Transverse colon (tissue), 4 donors: ENCODE data around the gene ATP2B3. TPM values are rescaled to one million over a fixed set of nuclear protein-coding genes. Genes with fewer than 3 reads are reported as not detected.

Experiments
- DNase-seq: peaks from one replicate; pipeline ENCODE4 v3.0.0-alpha.2; 2019
- H3K27ac ChIP-seq, 4 donors: fragments of 200-600 bp; sonication (generic); 2 replicates each; pipeline ENCODE4 v1.5.1; 2016 to 2018; ENCODE audit warnings: inconsistent platforms in 4 of 4
- H3K27me3 ChIP-seq: fragments of 200-600 bp; sonication (generic); 2 replicates; pipeline ENCODE4 v1.5.1; 2017; ENCODE audit warnings: inconsistent platforms
- H3K36me3 ChIP-seq, 4 donors: fragments of 200-600 bp; sonication (generic); 2 replicates each; pipeline ENCODE4 v1.5.1; 2017 to 2019; ENCODE audit warnings: inconsistent platforms in 4 of 4
- H3K4me1 ChIP-seq, 4 donors: fragments of 200-600 bp; sonication (generic); 2 replicates each; pipeline ENCODE4 v1.5.1; 2017 to 2020; ENCODE audit warnings: inconsistent platforms in 4 of 4
- H3K4me3 ChIP-seq, 4 donors: fragments of 200-600 bp; sonication (generic); 1 replicate in 1 of 4; 2 replicates in 3 of 4; pipeline versions ENCODE4 v1.5.1 to v1.6.1; 2017 to 2019; ENCODE audit warnings: inconsistent platforms in 4 of 4
- H3K9me3 ChIP-seq, 2 donors: fragments of 200-600 bp; sonication (generic); 2 replicates each; pipeline ENCODE4 v1.5.1; 2017 to 2019; ENCODE audit warnings: inconsistent platforms in 2 of 2
- CTCF ChIP-seq, 5 experiments: fragments of 200-600 bp in 3 of 5; fragments of 450-650 bp in 2 of 5; sonication (generic) in 3 of 5; IDR thresholded peaks; 1 replicate in 2 of 5; 2 replicates in 3 of 5; pipeline ENCODE4 v1.5.1; 2016 to 2017; ENCODE audit warnings: antibody characterized with exemption in 5 of 5, inconsistent platforms in 3 of 5, mild to moderate bottlenecking in 2 of 5, moderate library complexity in 1 of 5
- EP300 ChIP-seq: sonication (generic); formaldehyde crosslinking; IDR thresholded peaks from one replicate; pipeline ENCODE4 v1.6.1; 2017; ENCODE audit warnings: antibody characterized with exemption, low read depth
- POLR2A ChIP-seq: fragments of 450-650 bp; IDR thresholded peaks from one replicate; pipeline ENCODE4 v1.6.1; 2016; ENCODE audit warnings: antibody characterized with exemption, mild to moderate bottlenecking, moderate library complexity
- POLR2AphosphoS5 ChIP-seq, 3 donors: sonication (generic); formaldehyde crosslinking; IDR thresholded peaks; one replicate each; pipeline ENCODE4 v1.6.1; 2016; ENCODE audit warnings: antibody characterized with exemption in 3 of 3
- WGBS, 2 donors: methylation state at CpG; one replicate each; pipeline ENCODE4 v1.1.5; 2018; ENCODE audit warnings: low coverage in 1 of 2; 5-methylcytosine and 5-hydroxymethylcytosine counted together
- in situ Hi-C, 4 donors: fragments of 200-750 bp; cut with MboI; loops; one replicate each; pipeline versions ENCODE4 v1.15.0 to v1.15.1; 2017; ENCODE audit warnings: low sequenced_read_pairs in 3 of 4, low pct_ligation_motif_present in 1 of 4, low pct_unique_long_range_greater_than_20kb in 1 of 4
- intact Hi-C: fragments of 100-400 bp; cut with DNase I; formaldehyde crosslinking; loops from one replicate; pipeline ENCODE4 v1.15.1; 2023; ENCODE audit warnings: low total_unique reads
- total RNA-seq, 4 donors: library from RNA; depleted of rRNA; stranded (reverse); fragments of >200 nt; gene quantifications; one replicate each; pipeline ENCODE4 v1.1.0, GENCODE V29; 2016

The ATP2B3 gene
- total RNA-seq, 4 donors from 2014 or later = not detected

- Histone ChIP-seq H3K27ac (no peak overlapping the region), H3K4me1 (no peaks in the 10 kb centered on the region), H3K4me3 (no peak overlapping the region), H3K36me3 (no peaks in the 10 kb centered on the region), H3K27me3 (no peaks in the 10 kb centered on the region), H3K9me3 (no peaks in the 10 kb centered on the region)
- in situ Hi-C loops (no loop called here), intact Hi-C loops (no loop called here)
- TF ChIP-seq CTCF (IDR thresholded peaks at IDR 0.05) (no peak), EP300 (no peak), POLR2AphosphoS5 (IDR thresholded peaks at IDR 0.05) (no peak), POLR2A (no peak)
- DNase-seq = no peak
- WGBS, 2 donors = 86% methylated on average over 17 of the region's 17 CpGs; no CpG with 5 or more reads in 1 of the 2 donors
Observed at GRCh38 chrX:153549231-153549630, 31.8 kb downstream of the ATP2B3 start.

DNA sequence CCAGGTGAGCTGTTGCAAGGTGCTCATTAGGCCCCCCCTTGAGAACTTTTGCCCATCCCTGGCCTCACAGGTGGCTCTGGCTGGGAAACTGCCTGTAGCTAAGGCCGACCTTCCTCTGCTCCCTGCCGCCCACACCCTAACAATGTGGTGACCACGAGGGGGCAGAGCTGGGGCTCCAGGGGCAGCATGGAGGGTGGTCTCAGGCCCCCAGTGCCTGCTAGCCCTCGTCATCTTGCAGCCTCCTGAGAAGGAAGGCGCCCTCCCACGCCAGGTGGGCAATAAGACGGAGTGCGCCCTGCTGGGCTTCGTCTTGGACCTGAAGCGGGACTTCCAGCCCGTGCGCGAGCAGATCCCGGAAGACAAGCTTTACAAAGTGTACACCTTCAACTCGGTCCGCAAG, 32.4 kb downstream of the ATP2B3 start:
- no peaks in the 10 kb centered on the region for H3K9me3 ChIP-seq
- 84% methylated on average over 16 of the region's 16 CpGs; no CpG with 5 or more reads in 1 of the 2 donors for WGBS, 2 donors
- no peaks in the 10 kb centered on the region for H3K36me3 ChIP-seq
- intact Hi-C loops (loop anchor here (10.0 kb wide), 1 partner anchor 105 kb away; no protein-coding TSS in a partner anchor), in situ Hi-C loops (loop anchor here in 3 of 4 donors (10.0 to 25.0 kb wide), 3 partner anchors 105 to 115 kb away; partner anchors contain the start of gene PNCK (in 1 of the 3))
- no peak overlapping the region for H3K4me3 ChIP-seq
- H3K27ac ChIP-seq = no peak overlapping the region
- no peak for TF ChIP-seq POLR2AphosphoS5 (IDR thresholded peaks at IDR 0.05)
- TF ChIP-seq CTCF (IDR thresholded peaks at IDR 0.05) = no peak
- DNase-seq = no peak
- H3K27me3 ChIP-seq = no peaks in the 10 kb centered on the region
- no peaks in the 10 kb centered on the region for H3K4me1 ChIP-seq

GRCh38 chrX:153551135-153551534, 33.7 kb downstream of the ATP2B3 start:
- Histone ChIP-seq H3K9me3 (no peaks in the 10 kb centered on the region), H3K27me3 (peaks cover 3% of the 10 kb centered on the region), H3K4me3 (no peak overlapping the region), H3K36me3 (no peaks in the 10 kb centered on the region), H3K27ac (no peak overlapping the region), H3K4me1 (no peaks in the 10 kb centered on the region)
- in situ Hi-C loops (loop anchor here in 3 of 4 donors (10.0 to 25.0 kb wide), 3 partner anchors 104 to 114 kb away; partner anchors contain the start of gene PNCK (in 1 of the 3)), intact Hi-C loops (loop anchor here (10.0 kb wide), 1 partner anchor 104 kb away; no protein-coding TSS in a partner anchor)
- DNase-seq = no peak
- TF ChIP-seq POLR2A (no peak), EP300 (no peak), POLR2AphosphoS5 (IDR thresholded peaks at IDR 0.05) (no peak), CTCF (IDR thresholded peaks at IDR 0.05) (no peak)
- 50 to 78% methylated on average over 2 to 5 of the region's 5 CpGs for WGBS, 2 donors

GRCh38 chrX:153554519-153555167, 37.2 kb downstream of the ATP2B3 start:
- Histone ChIP-seq H3K27ac (no peak overlapping the region), H3K4me3 (no peak overlapping the region), H3K4me1 (no peaks in the 10 kb centered on the region), H3K9me3 (no peaks in the 10 kb centered on the region), H3K36me3 (no peaks in the 10 kb centered on the region), H3K27me3 (peaks cover 3% of the 10 kb centered on the region)
- peak; percentile 69 for DNase-seq
- WGBS, 2 donors = 47% methylated on average over 15 of the region's 17 CpGs; no CpG with 5 or more reads in 1 of the 2 donors
- in situ Hi-C loops = loop anchor here in 3 of 4 donors (10.0 to 25.0 kb wide), 3 partner anchors 100 to 110 kb away; partner anchors contain the start of gene PNCK (in 1 of the 3)
- intact Hi-C loops = loop anchor here (10.0 kb wide), 1 partner anchor 100 kb away; no protein-coding TSS in a partner anchor
- peak; percentile 52 to 60 (median 53) for TF ChIP-seq CTCF (IDR thresholded peaks at IDR 0.05)
- no peak for TF ChIP-seq POLR2A
